ENCODE data around the gene ASMTL.
"Not testable (repeated sequence)": the region's sequence is repeated elsewhere in the genome, so short reads cannot be mapped to it uniquely, and the experiment has no call there.

ASMTL gene

GRCh38 chrX:1453951-1454785, 1.5 kb upstream of the ASMTL start:
- H3K4me3 ChIP-seq (ENCODE audit: low read length): peak overlapping the region; percentile 30; the same call in 1 of the 2 replicates
- TF ChIP-seq ZNF274 (IDR thresholded peaks at IDR 0.05; ENCODE audit: low read depth, low read length): no peak

- peak overlapping the region; percentile 80 for H3K4me3 ChIP-seq (ENCODE audit: low read length)
- no peak for TF ChIP-seq ZNF274 (IDR thresholded peaks at IDR 0.05; ENCODE audit: low read depth, low read length)
These were observed 680 bp upstream of the ASMTL start for GRCh38 chrX:1453395-1453783.

- H3K4me3 ChIP-seq (ENCODE audit: low read length): peak overlapping the region; percentile 79
- no peak for TF ChIP-seq ZNF274 (IDR thresholded peaks at IDR 0.05; ENCODE audit: low read depth, low read length)
These were observed 821 bp downstream of the ASMTL start for GRCh38 chrX:1451661-1452515.

GRCh38 chrX:1451251-1451660, 1.5 kb downstream of the ASMTL start:
- peak overlapping the region; percentile 79; the same call in 1 of the 2 replicates for H3K4me3 ChIP-seq (ENCODE audit: low read length)
- no peak for TF ChIP-seq ZNF274 (IDR thresholded peaks at IDR 0.05; ENCODE audit: low read depth, low read length)

GRCh38 chrX:1450361-1451161, 2.1 kb downstream of the ASMTL start:
- H3K4me3 ChIP-seq (ENCODE audit: low read length): no peak overlapping the region
- TF ChIP-seq ZNF274 (IDR thresholded peaks at IDR 0.05; ENCODE audit: low read depth, low read length): no peak

GRCh38 chrX:1449823-1450149, 2.9 kb downstream of the ASMTL start:
- no peak for TF ChIP-seq ZNF274 (IDR thresholded peaks at IDR 0.05; ENCODE audit: low read depth, low read length)
- H3K4me3 ChIP-seq (ENCODE audit: low read length): no peak overlapping the region

- H3K4me3 ChIP-seq (ENCODE audit: low read length): no peak overlapping the region
- no peak for TF ChIP-seq ZNF274 (IDR thresholded peaks at IDR 0.05; ENCODE audit: low read depth, low read length)
These were observed 3.5 kb downstream of the ASMTL start for GRCh38 chrX:1449036-1449822.

- H3K4me3 ChIP-seq (ENCODE audit: low read length): not testable (repeated sequence)
These were observed 4.1 kb downstream of the ASMTL start for GRCh38 chrX:1448573-1449001.

- not testable (repeated sequence) for H3K4me3 ChIP-seq (ENCODE audit: low read length)
These were observed 4.6 kb downstream of the ASMTL start for GRCh38 chrX:1447969-1448572.

- not testable (repeated sequence) for H3K4me3 ChIP-seq (ENCODE audit: low read length)
These were observed 5.4 kb downstream of the ASMTL start for GRCh38 chrX:1446984-1447968.

GRCh38 chrX:1444561-1445500, 7.9 kb downstream of the ASMTL start:
- TF ChIP-seq ZNF274 (IDR thresholded peaks at IDR 0.05; ENCODE audit: low read depth, low read length): no peak

More at GRCh38 chrX:1444561-1445500, 7.9 kb downstream of the ASMTL start:
- no peak overlapping the region for H3K4me3 ChIP-seq (ENCODE audit: low read length)
